ENCODE measurements around the gene EAF1.

- TF ChIP-seq REST (IDR thresholded peaks at IDR 0.05; ENCODE audit: insufficient read depth in 1 of 2, low read depth in 2 of 2, low read length in 2 of 2) (no peak), POLR2AphosphoS5 (IDR thresholded peaks at IDR 0.05; ENCODE audit: low read depth, low read length) (no peak)
These were observed 26.7 kb downstream of the EAF1 start for GRCh38 chr3:15453991-15454625.
